ENCODE measurements around the gene SRRM4. TPM values are rescaled to one million over a fixed set of nuclear protein-coding genes. Genes with fewer than 3 reads are reported as not detected.

Gene SRRM4
- total RNA-seq, 3 donors from 2014 or later: 0.32 TPM; not detected in 2

- H3K4me1 ChIP-seq (ENCODE audit: low read depth): no peaks in the 10 kb centered on the region
Measured at GRCh38 chr12:119145367-119145766, 164.0 kb downstream of the SRRM4 start.

GRCh38 chr12:119147847-119148448 lies 166.6 kb downstream of the SRRM4 start:
- Histone ChIP-seq H3K9me3 (no peaks in the 10 kb centered on the region), H3K4me1 (ENCODE audit: low read depth) (no peaks in the 10 kb centered on the region), H3K36me3 (ENCODE audit: low read depth) (no peaks in the 10 kb centered on the region), H3K4me3 (no peak overlapping the region)
- ATAC-seq (no peak), DNase-seq (no peak)
- intact Hi-C loops (cut with DNase I, micrococcal nuclease): no loop called here
- TF ChIP-seq CTCF (IDR thresholded peaks at IDR 0.05): no peak

More at GRCh38 chr12:119145367-119145766, 164.0 kb downstream of the SRRM4 start:
- intact Hi-C loops (cut with DNase I, micrococcal nuclease): no loop called here
- Histone ChIP-seq H3K36me3 (ENCODE audit: low read depth) (no peaks in the 10 kb centered on the region), H3K4me3 (no peak overlapping the region), H3K9me3 (no peaks in the 10 kb centered on the region)
- ATAC-seq: no peak
- no peak for DNase-seq
- no peak for TF ChIP-seq CTCF (IDR thresholded peaks at IDR 0.05)

GRCh38 chr12:119149270-119149669 lies 167.9 kb downstream of the SRRM4 start:
- H3K9me3 ChIP-seq: no peaks in the 10 kb centered on the region
- ATAC-seq (no peak), DNase-seq (no peak)
- intact Hi-C loops (cut with DNase I, micrococcal nuclease): no loop called here
- no peaks in the 10 kb centered on the region for H3K4me1 ChIP-seq (ENCODE audit: low read depth)
- no peaks in the 10 kb centered on the region for H3K36me3 ChIP-seq (ENCODE audit: low read depth)
- no peak overlapping the region for H3K4me3 ChIP-seq
- TF ChIP-seq CTCF (IDR thresholded peaks at IDR 0.05): no peak

- no peak for ATAC-seq
- H3K4me1 ChIP-seq (ENCODE audit: low read depth): no peaks in the 10 kb centered on the region
Measured at GRCh38 chr12:119151445-119152026, 170.2 kb downstream of the SRRM4 start.

More at GRCh38 chr12:119151445-119152026, 170.2 kb downstream of the SRRM4 start:
- intact Hi-C loops (cut with DNase I, micrococcal nuclease): no loop called here
- Histone ChIP-seq H3K9me3 (no peaks in the 10 kb centered on the region), H3K4me3 (no peak overlapping the region), H3K36me3 (ENCODE audit: low read depth) (no peaks in the 10 kb centered on the region)
- no peak for DNase-seq
- TF ChIP-seq CTCF (IDR thresholded peaks at IDR 0.05): no peak
